Measurements from ENCODE around the gene NOS1AP.

The NOS1AP gene

GRCh38 chr1:162265983-162266382 lies 196.5 kb downstream of the NOS1AP start:
- Histone ChIP-seq H3F3A (ENCODE audit: insufficient read depth, low read length) (peaks cover 24% of the 10 kb centered on the region), H3K9me2 (replicated peaks; ENCODE audit: insufficient read depth, low read length) (no peaks in the 10 kb centered on the region), H2AFZ (ENCODE audit: low read length) (peak overlapping the region; percentile 36), H3K4me1 (ENCODE audit: low read length) (peaks cover 41% of the 10 kb centered on the region), H3K27ac (ENCODE audit: low read length) (peak overlapping the region; percentile 87), H3K9me3 (replicated peaks; ENCODE audit: insufficient read depth, low read length) (no peaks in the 10 kb centered on the region), H3K4me3 (ENCODE audit: low read length) (peak overlapping the region; percentile 42), H3K79me2 (ENCODE audit: low read length) (no peaks in the 10 kb centered on the region), H3K9ac (ENCODE audit: low read length) (peak overlapping the region; percentile 52), H3K27me3 (replicated peaks; ENCODE audit: insufficient read depth, low read length) (no peaks in the 10 kb centered on the region), H3K4me2 (ENCODE audit: low read depth, low read length) (peak overlapping the region; percentile 78), H4K20me1 (ENCODE audit: insufficient read depth, low read length) (no peaks in the 10 kb centered on the region), H3K36me3 (replicated peaks; ENCODE audit: insufficient read depth, low read length) (no peaks in the 10 kb centered on the region)
- TF ChIP-seq CTCF (IDR thresholded peaks at IDR 0.05; ENCODE audit: low read length): no peak
- peak; percentile 99 for DNase-seq

- Histone ChIP-seq H3K4me3 (ENCODE audit: low read length) (no peak overlapping the region), H3K4me2 (ENCODE audit: low read depth, low read length) (no peak overlapping the region), H3K79me2 (ENCODE audit: low read length) (no peaks in the 10 kb centered on the region), H3K9me3 (replicated peaks; ENCODE audit: insufficient read depth, low read length) (no peaks in the 10 kb centered on the region), H3K4me1 (ENCODE audit: low read length) (peaks cover 33% of the 10 kb centered on the region), H3K9me2 (replicated peaks; ENCODE audit: insufficient read depth, low read length) (no peaks in the 10 kb centered on the region), H2AFZ (ENCODE audit: low read length) (no peak overlapping the region), H3K27ac (ENCODE audit: low read length) (no peak overlapping the region), H3K9ac (ENCODE audit: low read length) (no peak overlapping the region), H4K20me1 (ENCODE audit: insufficient read depth, low read length) (no peaks in the 10 kb centered on the region), H3K36me3 (replicated peaks; ENCODE audit: insufficient read depth, low read length) (no peaks in the 10 kb centered on the region), H3K27me3 (replicated peaks; ENCODE audit: insufficient read depth, low read length) (no peaks in the 10 kb centered on the region), H3F3A (ENCODE audit: insufficient read depth, low read length) (peaks cover 24% of the 10 kb centered on the region)
- no peak for DNase-seq
- no peak for TF ChIP-seq EZH2 (optimal IDR thresholded peaks at IDR 0.05; ENCODE audit: low read depth, low read length)
These were observed 200.7 kb downstream of the NOS1AP start for GRCh38 chr1:162270016-162270770.

GRCh38 chr1:162271972-162272371 lies 202.5 kb downstream of the NOS1AP start:
- TF ChIP-seq EZH2 (optimal IDR thresholded peaks at IDR 0.05; ENCODE audit: low read depth, low read length) (no peak), EZH2phosphoT487 (IDR thresholded peaks at IDR 0.05; ENCODE audit: low read length) (no peak), CTCF (IDR thresholded peaks at IDR 0.05; ENCODE audit: low read length) (no peak)
- Histone ChIP-seq H3K9me2 (replicated peaks; ENCODE audit: insufficient read depth, low read length) (no peaks in the 10 kb centered on the region), H3K36me3 (replicated peaks; ENCODE audit: insufficient read depth, low read length) (no peaks in the 10 kb centered on the region), H4K20me1 (ENCODE audit: insufficient read depth, low read length) (no peaks in the 10 kb centered on the region), H3K9me3 (replicated peaks; ENCODE audit: insufficient read depth, low read length) (no peaks in the 10 kb centered on the region), H3K27me3 (replicated peaks; ENCODE audit: insufficient read depth, low read length) (no peaks in the 10 kb centered on the region), H3K4me2 (ENCODE audit: low read depth, low read length) (no peak overlapping the region), H3K27ac (ENCODE audit: low read length) (no peak overlapping the region), H3K79me2 (ENCODE audit: low read length) (no peaks in the 10 kb centered on the region), H3K4me3 (ENCODE audit: low read length) (no peak overlapping the region), H3F3A (ENCODE audit: insufficient read depth, low read length) (peaks cover 10% of the 10 kb centered on the region; the same call in 1 of the 2 replicates), H3K9ac (ENCODE audit: low read length) (no peak overlapping the region), H2AFZ (ENCODE audit: low read length) (no peak overlapping the region), H3K4me1 (ENCODE audit: low read length) (peaks cover 24% of the 10 kb centered on the region)
- no peak for DNase-seq

GRCh38 chr1:162272419-162272818 lies 202.9 kb downstream of the NOS1AP start:
- Histone ChIP-seq H2AFZ (ENCODE audit: low read length) (no peak overlapping the region), H3K4me3 (ENCODE audit: low read length) (no peak overlapping the region)

More at GRCh38 chr1:162272419-162272818, 202.9 kb downstream of the NOS1AP start:
- Histone ChIP-seq H3K27me3 (replicated peaks; ENCODE audit: insufficient read depth, low read length) (no peaks in the 10 kb centered on the region), H3K27ac (ENCODE audit: low read length) (no peak overlapping the region), H3K79me2 (ENCODE audit: low read length) (no peaks in the 10 kb centered on the region), H3K36me3 (replicated peaks; ENCODE audit: insufficient read depth, low read length) (no peaks in the 10 kb centered on the region), H3K4me2 (ENCODE audit: low read depth, low read length) (no peak overlapping the region), H3K4me1 (ENCODE audit: low read length) (peaks cover 20% of the 10 kb centered on the region), H4K20me1 (ENCODE audit: insufficient read depth, low read length) (no peaks in the 10 kb centered on the region), H3K9me2 (replicated peaks; ENCODE audit: insufficient read depth, low read length) (no peaks in the 10 kb centered on the region), H3F3A (ENCODE audit: insufficient read depth, low read length) (peaks cover 6% of the 10 kb centered on the region; the same call in 1 of the 2 replicates), H3K9ac (ENCODE audit: low read length) (no peak overlapping the region), H3K9me3 (replicated peaks; ENCODE audit: insufficient read depth, low read length) (no peaks in the 10 kb centered on the region)
- DNase-seq: no peak
- TF ChIP-seq EZH2phosphoT487 (IDR thresholded peaks at IDR 0.05; ENCODE audit: low read length) (no peak), EZH2 (optimal IDR thresholded peaks at IDR 0.05; ENCODE audit: low read depth, low read length) (no peak), CTCF (IDR thresholded peaks at IDR 0.05; ENCODE audit: low read length) (no peak)
